HS-5 (cell line): Measurements from ENCODE around the gene EGLN1.
"Not testable (repeated sequence)": the region's sequence is repeated elsewhere in the genome, so short reads cannot be mapped to it uniquely, and the experiment has no call there.

Source experiments
- DNase-seq: peaks from one replicate; pipeline ENCODE4 v3.0.0-alpha.2; 2012; ENCODE audit warnings: low read depth

The EGLN1 gene

DNA sequence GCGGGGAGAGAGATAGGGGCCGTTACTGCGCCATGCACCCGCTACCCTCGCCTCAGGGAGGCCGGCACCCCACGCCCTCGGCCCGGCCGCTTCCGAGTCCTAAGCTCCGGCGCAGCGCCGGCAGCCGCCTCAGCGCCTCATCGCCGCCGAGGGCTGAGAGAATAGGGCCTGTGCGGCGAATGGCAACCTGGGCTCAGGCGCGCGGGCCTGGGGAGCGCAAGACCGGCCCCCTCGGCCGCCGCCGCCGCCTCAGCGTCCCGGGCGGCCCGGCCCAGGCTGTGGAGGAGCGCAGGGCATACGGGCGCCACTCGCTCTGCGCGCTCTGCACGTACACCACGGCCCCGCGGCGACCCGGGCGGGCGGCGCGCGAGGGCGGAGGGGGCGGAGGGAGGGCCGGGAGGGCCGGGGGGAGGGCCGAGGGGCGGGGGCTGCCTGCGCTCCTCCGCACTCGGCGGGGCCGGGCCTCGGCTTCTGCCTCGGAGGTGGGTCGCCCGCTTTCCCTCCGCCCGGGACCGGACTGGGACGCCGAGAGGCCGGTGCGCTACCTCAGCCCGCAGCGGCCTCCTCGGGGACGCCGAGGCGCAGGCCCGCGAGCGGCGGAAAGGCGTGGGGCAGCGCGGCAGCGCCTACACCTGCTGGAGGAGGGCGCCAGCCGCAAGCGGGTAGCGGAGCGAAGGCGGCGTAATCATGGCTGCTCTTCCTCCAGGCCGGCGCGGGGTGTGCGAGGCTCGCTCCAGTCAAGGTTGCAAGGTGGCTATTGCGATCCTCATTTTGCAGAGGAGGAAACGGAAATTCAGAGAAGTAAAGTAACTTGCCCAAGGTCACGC is at the start of gene EGLN1:
EGLN1 (minus strand) TSS at position 317 of the 827 bp plus-strand sequence. CDS start 399 bp downstream, outside the sequence.
- DNase-seq, result peak; percentile 78

DNA sequence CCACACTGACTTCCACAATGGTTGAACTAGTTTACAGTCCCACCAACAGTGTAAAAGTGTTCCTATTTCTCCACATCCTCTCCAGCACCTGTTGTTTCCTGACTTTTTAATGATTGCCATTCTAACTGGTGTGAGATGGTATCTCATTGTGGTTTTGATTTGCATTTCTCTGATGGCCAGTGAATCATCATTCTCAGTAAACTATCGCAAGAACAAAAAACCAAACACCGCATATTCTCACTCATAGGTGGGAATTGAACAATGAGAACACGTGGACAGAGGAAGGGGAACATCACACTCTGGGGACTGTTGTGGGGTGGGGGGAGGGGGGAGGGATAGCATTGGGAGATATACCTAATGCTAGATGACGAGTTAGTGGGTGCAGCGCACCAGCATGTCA is 49.4 kb upstream of the EGLN1 start:
- DNase-seq, result not testable (repeated sequence)

DNA sequence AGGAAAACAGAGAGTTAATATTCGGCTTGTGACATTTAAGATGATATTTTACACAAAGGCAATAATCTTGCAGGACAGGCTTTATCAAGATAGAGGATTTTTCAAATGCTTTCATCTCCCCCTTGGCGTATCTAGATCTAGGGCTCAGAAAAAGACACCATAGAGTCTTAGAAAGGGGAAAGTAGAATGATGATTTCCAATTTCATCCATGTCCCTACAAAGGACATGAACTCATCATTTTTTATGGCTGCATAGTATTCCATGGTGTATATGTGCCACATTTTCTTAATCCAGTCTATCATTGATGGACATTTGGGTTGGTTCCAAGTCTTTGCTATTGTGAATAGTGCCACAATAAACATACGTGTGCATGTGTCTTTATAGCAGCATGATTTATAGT is 48.9 kb upstream of the EGLN1 start:
- not testable (repeated sequence) for DNase-seq

DNA sequence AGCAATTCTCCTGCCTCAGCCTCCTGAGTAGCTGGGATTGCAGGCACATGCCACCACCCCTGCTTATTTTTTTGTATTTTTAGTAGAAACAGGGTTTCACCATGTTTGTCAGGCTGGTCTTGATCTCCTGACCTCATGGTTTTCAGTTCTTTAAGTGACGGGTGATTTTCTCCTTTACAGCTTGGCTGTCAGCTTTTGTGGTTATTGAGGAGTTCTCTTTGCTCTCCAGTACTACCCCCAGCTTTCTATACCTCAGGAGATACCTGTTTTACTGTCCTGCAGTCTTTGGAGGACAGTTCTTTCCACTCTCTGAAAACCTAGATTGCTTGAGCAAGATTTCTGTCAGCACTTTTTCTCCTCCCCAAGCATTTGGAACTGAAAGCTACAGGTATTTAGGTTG is 45.9 kb upstream of the EGLN1 start:
- DNase-seq, result no peak

DNA sequence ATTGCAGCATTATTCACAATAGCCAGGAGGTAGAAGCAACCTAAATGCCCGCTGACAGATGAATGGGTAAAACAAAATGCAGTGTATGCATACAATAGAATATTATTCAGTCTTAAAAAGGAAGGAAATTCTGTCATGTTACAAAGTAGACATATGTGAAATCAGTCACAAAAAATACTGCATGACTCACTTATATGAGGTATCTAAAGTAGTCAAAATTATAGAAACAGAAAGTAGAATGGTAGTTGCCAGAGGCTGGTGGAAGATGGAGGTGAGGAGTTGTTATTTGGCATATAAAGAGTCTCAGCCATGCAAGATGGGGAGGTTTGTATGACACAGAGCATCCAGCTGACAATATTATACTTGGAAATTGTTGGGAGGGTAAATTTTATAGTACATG is 43.0 kb upstream of the EGLN1 start:
- no peak for DNase-seq

DNA sequence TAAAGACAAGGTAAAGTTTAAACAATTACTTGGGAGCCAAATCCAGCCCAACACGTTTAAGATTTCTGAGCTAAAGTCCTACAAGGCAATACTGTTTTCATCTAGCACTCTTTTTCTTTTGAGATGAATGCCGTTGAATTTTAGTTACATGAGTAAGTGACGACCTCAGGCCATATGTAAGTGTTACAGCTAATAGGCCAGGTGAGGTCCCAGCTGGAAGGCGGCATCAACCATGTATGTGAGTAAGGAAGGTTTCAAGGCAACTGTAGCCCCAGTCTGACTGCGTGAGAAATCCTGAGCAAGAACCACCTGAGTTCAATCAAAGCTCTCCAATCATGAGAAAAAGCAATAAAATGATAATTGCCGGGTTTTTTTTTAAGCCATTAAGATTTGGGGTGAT is 41.5 kb upstream of the EGLN1 start:
- no peak for DNase-seq

DNA sequence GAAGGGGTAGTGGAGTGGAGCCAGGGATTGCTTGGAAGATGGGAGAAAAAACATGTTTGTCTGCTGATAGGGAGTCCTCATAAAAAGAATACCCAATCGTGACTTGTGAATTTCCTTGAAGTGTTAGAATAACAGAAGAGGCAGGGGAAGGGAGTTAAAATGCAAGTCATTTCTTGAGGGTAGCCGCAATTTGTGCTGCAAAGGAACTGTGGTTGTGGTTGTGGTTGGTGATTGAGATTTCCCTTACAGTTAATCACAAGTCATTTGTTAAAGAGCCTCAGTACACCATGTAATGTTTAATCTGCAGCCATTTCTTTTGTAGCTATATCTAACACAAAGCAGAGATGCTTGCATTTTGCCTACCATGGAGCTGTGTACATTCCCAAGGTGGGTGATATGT is 38.5 kb upstream of the EGLN1 start:
- DNase-seq, result no peak

DNA sequence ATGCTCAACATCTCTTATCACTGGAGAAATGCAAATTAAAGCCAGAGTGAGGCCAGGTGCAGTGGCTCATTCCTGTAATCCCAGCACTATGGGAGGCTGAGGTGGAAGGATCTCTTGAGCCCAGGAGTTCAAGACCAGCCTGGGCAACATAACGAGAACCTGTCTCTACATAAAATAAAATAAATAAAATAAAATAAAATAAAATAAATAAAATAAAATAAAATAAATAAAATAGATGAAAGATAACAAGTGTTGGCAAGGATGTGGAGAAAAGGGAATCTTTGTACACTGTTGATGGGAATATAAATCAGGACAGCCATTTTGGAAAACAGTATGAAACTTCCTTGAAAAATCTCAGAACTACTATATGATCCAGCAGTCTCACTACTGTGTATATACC is 37.4 kb upstream of the EGLN1 start:
- DNase-seq, result not testable (repeated sequence)

DNA sequence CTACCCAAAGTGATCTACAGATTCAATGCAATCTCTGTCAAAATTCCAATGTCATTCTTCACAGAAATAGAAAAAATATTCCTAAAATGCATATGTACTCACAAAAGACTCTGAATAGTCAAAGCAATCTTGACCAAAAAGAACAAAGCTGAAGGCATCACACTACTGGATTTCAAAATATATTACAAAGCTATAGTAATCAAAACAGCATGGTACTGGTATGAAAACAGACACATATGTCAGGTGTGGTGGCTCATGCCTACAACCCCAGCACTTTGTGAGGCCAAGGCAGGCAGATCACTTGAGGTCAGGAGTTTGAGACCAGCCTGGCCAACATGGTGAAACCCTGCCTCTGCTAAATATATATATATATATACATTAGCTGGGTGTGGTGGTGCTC is 35.9 kb upstream of the EGLN1 start:
- not testable (repeated sequence) for DNase-seq

DNA sequence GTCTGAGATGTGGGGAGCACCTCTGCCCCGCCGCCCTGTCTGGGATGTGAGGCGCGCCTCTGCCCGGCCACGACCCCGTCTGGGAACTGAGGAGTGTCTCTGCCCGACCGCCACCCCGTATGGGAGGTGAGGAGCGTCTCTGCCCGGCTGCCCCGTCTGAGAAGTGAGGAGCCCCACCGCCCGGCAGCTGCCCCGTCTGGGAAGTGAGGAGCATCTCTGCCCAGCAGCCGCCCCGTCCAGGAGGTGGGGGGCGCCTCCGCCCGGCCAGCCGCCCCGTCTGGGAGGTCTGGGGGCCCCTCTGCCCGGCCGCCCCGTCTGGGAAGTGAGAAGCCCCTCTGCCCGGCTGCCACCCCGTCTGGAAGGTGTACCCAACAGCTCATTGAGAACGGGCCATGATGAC is 32.0 kb upstream of the EGLN1 start:
- not testable (repeated sequence) for DNase-seq

DNA sequence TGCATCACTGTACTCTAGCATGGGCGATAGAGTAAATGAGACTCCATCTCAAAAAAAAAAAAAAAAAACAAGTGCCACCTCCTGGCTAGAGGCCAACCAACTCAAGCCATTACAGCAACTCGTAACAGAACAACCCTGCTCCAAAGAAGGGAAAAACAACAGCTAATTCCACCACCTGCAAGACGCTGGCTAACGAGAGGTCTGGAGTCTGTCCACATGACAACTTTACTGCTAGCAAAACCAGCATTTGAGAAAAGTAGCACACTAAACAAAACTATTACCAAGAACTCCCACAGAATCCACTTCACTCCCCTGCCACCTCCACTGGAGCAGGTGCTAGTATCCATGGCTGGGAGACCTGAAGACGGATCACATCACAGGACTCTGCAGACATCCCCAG is 24.1 kb upstream of the EGLN1 start:
- no peak for DNase-seq

DNA sequence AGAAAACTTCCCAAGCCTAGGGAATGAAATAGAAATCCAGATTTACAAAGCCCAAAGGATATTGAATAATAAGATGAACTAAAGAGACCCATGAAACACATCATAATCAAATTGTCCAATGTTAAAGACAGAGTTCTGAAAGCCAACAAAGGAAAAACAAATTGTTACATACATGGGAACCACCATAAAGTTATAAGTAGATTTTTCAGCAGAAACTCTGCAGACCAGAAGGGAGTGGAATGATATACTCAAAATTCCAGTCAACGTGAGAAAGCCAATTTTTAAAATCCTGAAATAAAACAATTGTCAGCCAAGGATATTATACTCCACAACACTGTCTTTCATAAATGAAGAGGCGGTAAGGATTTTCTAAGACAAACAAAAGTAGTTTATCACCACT is 22.0 kb upstream of the EGLN1 start:
- DNase-seq, result no peak

DNA sequence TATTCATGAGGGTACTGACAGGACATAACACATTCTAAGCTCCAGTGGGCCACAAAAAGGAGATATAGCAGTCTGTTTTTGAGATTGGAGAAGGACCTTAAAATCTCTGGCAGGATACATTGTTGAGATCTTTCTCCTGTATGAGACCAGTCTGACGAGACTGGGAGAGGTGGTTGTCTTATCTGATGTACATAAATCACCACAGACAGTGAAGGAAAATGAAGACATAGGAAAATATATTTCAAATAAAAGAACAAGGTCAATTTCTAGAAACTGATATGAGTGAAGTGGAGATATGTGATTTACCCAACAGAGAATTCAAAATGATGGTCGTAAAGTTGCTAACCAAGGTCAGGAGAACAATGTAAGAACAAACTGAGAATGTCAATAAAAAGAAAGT is 21.3 kb upstream of the EGLN1 start:
- DNase-seq, result no peak

DNA sequence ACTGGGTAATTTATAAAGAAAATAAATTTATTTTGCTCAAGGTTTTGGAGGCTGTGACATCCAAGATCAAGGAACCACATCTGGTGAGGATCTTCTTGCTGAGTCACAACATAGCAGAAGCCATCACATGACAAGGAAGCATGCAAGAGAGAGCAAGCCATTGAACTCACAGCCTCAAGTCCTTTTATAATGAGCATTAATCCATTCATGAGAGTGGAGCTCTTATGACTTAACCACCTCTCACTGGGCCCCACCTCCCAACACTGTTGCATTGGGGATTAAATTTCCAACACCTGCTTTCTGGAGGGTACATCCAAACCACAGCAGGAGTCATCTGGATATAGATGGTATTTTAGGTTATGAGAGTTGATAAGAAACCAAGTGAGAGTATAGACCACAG is 20.6 kb upstream of the EGLN1 start:
- no peak for DNase-seq

DNA sequence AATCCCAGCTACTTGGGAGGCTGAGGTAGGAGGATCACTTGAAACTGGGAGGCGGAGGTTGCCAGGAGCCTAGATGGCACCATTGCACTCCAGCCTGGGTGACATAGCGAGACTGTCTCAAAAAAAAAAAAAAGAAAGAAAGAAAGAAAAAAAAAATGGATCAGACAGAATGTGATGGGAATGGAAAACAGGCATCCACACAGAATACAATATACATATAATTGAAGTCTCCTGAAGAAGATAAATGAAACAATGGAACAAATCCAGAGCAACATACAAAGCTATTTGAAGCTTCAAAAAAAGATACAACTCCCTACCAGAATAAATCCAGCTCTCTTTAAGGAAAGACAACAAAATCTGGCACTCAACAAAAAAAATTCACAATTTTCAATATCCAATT is 10.9 kb upstream of the EGLN1 start:
- no peak for DNase-seq

DNA sequence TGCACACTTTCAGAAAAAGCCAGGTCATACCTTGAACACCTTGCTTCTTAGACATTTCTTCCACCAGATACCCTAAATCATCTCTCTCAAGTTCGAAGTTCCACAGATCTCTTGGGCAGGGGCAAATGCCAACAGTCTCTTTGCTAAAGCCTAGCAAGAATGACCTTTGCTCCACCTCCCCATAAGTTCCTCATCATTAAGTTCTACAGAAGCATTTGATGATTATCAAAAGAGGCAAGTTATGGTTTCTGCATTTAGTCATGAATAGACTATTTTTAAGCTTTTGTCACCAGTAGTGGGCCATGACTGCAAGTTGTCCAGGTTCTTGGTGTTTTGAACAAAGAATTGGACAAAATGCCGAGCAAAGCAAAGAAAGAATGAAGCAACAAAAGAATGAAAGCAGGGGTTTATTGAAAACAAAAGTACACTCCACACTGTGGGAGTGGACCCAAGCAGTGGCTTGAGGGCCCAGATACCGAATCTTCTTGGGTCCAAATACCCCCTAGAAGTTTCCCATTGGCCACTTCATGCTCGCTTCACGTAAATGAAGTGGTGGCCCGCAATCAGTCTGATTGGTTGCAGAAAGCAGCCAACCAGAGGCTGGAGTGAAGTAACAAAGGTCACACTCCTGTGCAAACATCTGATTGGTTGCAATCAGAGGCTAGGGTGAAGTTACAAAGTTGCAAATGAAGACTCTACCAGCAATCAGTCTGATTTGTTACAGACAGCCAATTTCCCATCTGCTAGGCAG is 9.8 kb upstream of the EGLN1 start:
- DNase-seq, result no peak

DNA sequence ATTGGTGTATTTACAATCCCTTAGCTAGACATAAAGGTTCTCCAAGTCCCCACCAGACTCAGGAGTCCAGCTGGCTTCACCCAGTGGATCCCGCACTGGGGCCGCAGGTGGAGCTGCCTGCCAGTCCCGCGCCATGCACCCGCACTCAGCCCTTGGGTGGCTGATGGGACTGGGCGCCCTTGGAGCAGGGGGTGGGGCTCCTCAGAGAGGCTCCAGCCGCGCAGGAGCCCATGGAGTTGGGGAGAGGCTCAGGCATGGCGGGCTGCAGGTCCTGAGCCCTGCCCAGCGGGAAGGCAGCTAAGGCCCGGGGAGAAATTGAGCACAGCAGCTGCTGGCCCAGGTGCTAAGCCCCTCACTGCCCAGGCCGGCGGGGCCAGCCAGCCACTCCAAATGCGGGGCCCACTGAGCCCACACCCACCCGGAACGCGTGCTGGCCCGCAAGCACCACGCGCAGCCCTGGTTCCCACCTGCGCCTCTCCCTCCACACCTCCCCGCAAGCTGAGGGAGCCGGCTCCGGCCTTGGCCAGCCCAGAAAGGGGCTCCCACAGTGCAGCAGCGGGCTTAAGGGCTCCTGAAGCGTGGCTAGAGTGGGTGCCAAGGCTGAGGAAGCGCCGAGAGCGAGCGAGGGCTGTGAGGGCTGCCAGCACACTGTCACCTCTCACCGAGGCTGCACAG is 8.7 kb upstream of the EGLN1 start:
- not testable (repeated sequence) for DNase-seq

DNA sequence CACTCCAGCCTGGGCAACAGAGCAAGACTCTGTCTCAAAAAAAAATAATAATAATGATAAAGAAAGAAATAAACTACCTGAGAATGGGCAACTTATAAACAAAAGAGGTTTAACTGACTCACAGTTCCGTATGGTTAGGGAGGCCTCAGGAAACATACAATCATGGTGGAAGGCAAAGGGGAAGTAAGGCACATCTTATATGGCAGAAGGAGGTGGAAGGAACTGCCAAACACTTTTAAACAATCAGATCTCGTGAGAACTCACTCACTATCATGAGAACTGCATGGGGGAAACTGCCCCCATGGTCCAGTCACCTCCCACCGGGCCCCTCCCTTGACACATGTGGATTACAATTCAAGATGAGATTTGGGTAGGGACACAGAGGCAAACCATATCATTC is 6.3 kb upstream of the EGLN1 start:
- DNase-seq, result no peak

DNA sequence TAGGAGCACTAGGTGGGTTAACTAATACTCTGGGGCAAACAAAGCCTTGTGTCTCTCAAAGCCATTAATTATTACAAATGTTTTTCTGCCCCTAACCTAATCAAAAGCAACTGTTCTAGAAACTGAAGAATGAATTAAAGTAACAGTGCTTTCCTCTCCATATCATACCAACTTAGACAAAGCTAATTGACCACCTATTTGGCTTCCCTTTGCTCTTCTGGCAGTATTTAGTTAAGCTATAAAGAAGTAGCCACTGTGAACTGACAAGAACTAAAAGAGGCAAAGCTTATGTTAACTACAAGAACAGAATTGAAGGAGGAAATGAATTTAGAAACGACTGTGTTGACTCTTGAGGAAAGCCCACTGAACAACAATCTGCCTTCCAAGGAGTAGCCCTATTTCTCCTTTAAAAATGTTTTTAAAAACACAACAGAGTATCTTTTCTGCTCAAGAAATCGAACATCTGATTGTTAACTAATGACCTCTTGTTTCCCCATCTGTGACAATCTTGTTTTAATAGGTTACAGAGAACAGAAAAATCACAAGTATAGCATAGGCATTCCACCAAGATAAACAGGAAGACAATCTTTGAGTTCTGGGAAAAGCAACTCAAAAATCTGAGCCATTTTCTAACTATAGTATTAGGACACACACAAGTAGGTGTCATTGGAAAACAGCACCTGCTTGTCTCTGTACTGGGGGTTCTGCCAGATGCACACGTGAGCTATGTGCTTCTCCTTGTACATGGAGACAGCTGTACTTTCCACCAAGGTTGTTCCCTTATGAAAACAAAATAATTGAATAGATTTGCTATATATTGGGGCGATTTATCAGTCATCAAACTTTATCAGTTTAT is 3.1 kb upstream of the EGLN1 start:
- no peak for DNase-seq

DNA sequence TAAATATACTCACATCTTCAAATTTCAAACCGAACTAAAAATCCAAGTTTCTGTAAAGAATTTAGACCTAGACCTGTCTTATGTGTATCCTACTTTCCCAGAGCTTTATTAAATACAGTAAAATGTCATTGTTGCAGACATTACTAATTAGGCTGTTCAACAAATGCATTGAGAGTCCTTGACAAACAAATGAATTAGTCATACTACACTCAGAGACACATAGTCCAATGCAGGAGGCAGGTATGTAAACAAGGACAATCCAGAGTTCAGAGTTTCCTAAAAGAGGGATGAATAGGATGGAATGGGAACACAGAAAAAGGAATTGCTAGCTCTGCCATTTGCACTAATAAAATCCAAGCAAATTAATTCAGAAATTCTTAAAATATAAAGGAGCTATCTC is 1.6 kb upstream of the EGLN1 start:
- DNase-seq, result no peak

DNA sequence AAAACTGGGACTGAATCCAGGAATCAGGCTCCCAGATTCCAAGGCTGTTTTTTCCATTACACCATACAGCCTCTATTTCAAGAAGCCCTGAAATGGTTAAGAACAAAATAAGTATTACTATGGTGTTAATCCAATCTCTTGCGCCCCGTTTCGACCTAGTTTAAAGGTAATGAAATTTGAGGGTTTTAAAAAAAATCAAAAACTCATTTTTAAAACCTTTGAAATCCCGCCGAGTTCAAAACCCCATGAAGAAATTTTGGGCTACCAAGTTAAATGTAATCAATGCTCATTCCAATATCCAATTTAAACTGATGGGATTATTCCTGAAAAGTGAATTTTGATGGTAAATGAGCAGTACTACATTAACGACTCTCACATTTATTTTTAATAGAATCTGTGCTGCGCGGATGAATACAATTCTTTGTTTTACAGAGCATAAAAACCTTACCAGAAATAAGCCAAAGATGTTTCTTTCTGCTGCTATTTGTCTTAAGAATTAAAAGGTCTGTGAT is 767 bp upstream of the EGLN1 start:
- DNase-seq, result no peak

DNA sequence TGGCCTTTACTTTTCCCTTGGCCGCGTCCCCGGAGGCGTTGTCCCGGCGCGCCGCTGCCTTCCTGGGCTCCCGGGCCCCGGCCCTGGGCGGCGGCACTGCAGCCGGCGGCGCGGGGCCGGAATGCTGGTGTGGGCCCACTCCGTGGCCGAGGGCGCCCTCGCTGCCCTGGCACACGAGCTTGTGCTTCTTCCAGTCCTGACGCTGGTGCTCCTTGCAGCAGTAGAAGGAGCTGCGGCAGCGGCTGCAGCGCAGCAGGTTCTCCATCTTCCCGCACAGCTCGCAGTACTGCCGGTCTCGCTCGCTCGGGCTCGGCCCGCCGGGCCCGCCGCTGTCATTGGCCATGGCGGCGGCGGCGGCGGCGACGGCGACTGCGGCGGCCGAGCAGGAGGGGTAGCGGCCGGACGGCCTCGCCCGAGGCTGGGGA is 529 bp downstream of the EGLN1 start:
- no peak for DNase-seq
